ENCODE data around the gene TRIM75.
"Not testable (repeated sequence)": the region's sequence is repeated elsewhere in the genome, so short reads cannot be mapped to it uniquely, and the experiment has no call there.

The TRIM75 gene

GRCh38 chr4:165053645-165054044 lies at the start of gene TRIM75:
Gene TRIM75 (plus strand): TSS chr4:165053866. CDS start chr4:165059148, 5,282 bp downstream.
- in situ Hi-C loops (cut with MboI; ENCODE audit: low sequenced_read_pairs): no loop called here

- in situ Hi-C loops (cut with MboI; ENCODE audit: low sequenced_read_pairs): no loop called here
These were observed 48.2 kb upstream of the TRIM75 start for GRCh38 chr4:165005352-165005925.

GRCh38 chr4:165006456-165006855 lies 47.2 kb upstream of the TRIM75 start:
- in situ Hi-C loops (cut with MboI; ENCODE audit: low sequenced_read_pairs): no loop called here

GRCh38 chr4:165006886-165007285 lies 46.8 kb upstream of the TRIM75 start:
- in situ Hi-C loops (cut with MboI; ENCODE audit: low sequenced_read_pairs): no loop called here

GRCh38 chr4:165009493-165010227 lies 44.0 kb upstream of the TRIM75 start:
- in situ Hi-C loops (cut with MboI; ENCODE audit: low sequenced_read_pairs): no loop called here

GRCh38 chr4:165010487-165010886 lies 43.2 kb upstream of the TRIM75 start:
- in situ Hi-C loops (cut with MboI; ENCODE audit: low sequenced_read_pairs): no loop called here

- in situ Hi-C loops (cut with MboI; ENCODE audit: low sequenced_read_pairs): no loop called here
These were observed 42.7 kb upstream of the TRIM75 start for GRCh38 chr4:165010991-165011390.

GRCh38 chr4:165011403-165011802 lies 42.3 kb upstream of the TRIM75 start:
- in situ Hi-C loops (cut with MboI; ENCODE audit: low sequenced_read_pairs): no loop called here

- in situ Hi-C loops (cut with MboI; ENCODE audit: low sequenced_read_pairs): no loop called here
These were observed 40.0 kb upstream of the TRIM75 start for GRCh38 chr4:165013691-165014090.

- in situ Hi-C loops (cut with MboI; ENCODE audit: low sequenced_read_pairs): no loop called here
These were observed 36.7 kb upstream of the TRIM75 start for GRCh38 chr4:165016971-165017370.

- in situ Hi-C loops (cut with MboI; ENCODE audit: low sequenced_read_pairs): not testable (repeated sequence)
These were observed 33.7 kb upstream of the TRIM75 start for GRCh38 chr4:165019995-165020394.

GRCh38 chr4:165025782-165026181 lies 27.9 kb upstream of the TRIM75 start:
- in situ Hi-C loops (cut with MboI; ENCODE audit: low sequenced_read_pairs): not testable (repeated sequence)

GRCh38 chr4:165027762-165028402 lies 25.8 kb upstream of the TRIM75 start:
- in situ Hi-C loops (cut with MboI; ENCODE audit: low sequenced_read_pairs): no loop called here

- in situ Hi-C loops (cut with MboI; ENCODE audit: low sequenced_read_pairs): no loop called here
These were observed 22.0 kb upstream of the TRIM75 start, which contains the start of gene TRIM60 for GRCh38 chr4:165031436-165032211. Gene TRIM60 (plus strand): TSS chr4:165031999. CDS start chr4:165040073, 8,074 bp downstream.

- in situ Hi-C loops (cut with MboI; ENCODE audit: low sequenced_read_pairs): no loop called here
These were observed 5.5 kb upstream of the TRIM75 start for GRCh38 chr4:165048170-165048569.

GRCh38 chr4:165052627-165053026 lies 1.0 kb upstream of the TRIM75 start:
- in situ Hi-C loops (cut with MboI; ENCODE audit: low sequenced_read_pairs): no loop called here

- in situ Hi-C loops (cut with MboI; ENCODE audit: low sequenced_read_pairs): no loop called here
These were observed 1.9 kb downstream of the TRIM75 start for GRCh38 chr4:165055601-165056000.

- in situ Hi-C loops (cut with MboI; ENCODE audit: low sequenced_read_pairs): no loop called here
These were observed 5.0 kb downstream of the TRIM75 start for GRCh38 chr4:165058666-165059065.

GRCh38 chr4:165059386-165059785 lies 5.7 kb downstream of the TRIM75 start:
- in situ Hi-C loops (cut with MboI; ENCODE audit: low sequenced_read_pairs): no loop called here

- in situ Hi-C loops (cut with MboI; ENCODE audit: low sequenced_read_pairs): no loop called here
These were observed 7.3 kb downstream of the TRIM75 start for GRCh38 chr4:165060938-165061337.

- in situ Hi-C loops (cut with MboI; ENCODE audit: low sequenced_read_pairs): no loop called here
These were observed 16.9 kb downstream of the TRIM75 start for GRCh38 chr4:165070560-165070959.

Measured in HL-60/S4 (cell line).